GM12878 (cell line): ENCODE results near the gene CHCHD3.

ENCODE experiments used
- ATF7 ChIP-seq: fragments of 450-650 bp; IDR thresholded peaks from 2 replicates; pipeline ENCODE4 v1.6.1; 2016; ENCODE audit warnings: low read depth, mild to moderate bottlenecking
- BHLHE40 ChIP-seq, 2 experiments: fragments of 450-650 bp in 1 of 2; IDR thresholded peaks; 2 replicates each; pipeline ENCODE4 v1.6.1; 2011 to 2017; ENCODE audit warnings: low read depth in 2 of 2, borderline replicate concordance in 1 of 2, improper control_type of control experiment in 1 of 2, low read length in 1 of 2, mild to moderate bottlenecking in 1 of 2
- BRCA1 ChIP-seq: IDR thresholded peaks from 2 replicates; pipeline ENCODE4 v1.6.1; 2011; ENCODE audit warnings: low read depth, low read length, improper control_type of control experiment
- CHD2 ChIP-seq: IDR thresholded peaks from 2 replicates; pipeline ENCODE4 v1.6.1; 2011; ENCODE audit warnings: low read depth, low read length, improper control_type of control experiment, borderline replicate concordance
- CTCF ChIP-seq, 3 experiments: IDR thresholded peaks in 2 of 3; conservative IDR thresholded peaks in 1 of 3; 2 replicates each; pipeline ENCODE4 v1.5.1; 2011; ENCODE audit warnings: low read depth in 3 of 3, low read length in 3 of 3, mild to moderate bottlenecking in 3 of 3, control low read depth in 2 of 3, moderate library complexity in 2 of 3, inconsistent platforms in 1 of 3, mixed read lengths in 1 of 3; ENCODE audit not compliant: control insufficient read depth in 2 of 3, insufficient read depth in 1 of 3; ENCODE audit errors: extremely low read depth in 1 of 3
- EP300 ChIP-seq, 2 experiments: fragments of 150-350 bp in 1 of 2; IDR thresholded peaks; 2 replicates each; pipeline ENCODE4 v1.6.1; 2011 to 2012; ENCODE audit warnings: low read depth in 2 of 2, low read length in 2 of 2, borderline replicate concordance in 1 of 2, improper control_type of control experiment in 1 of 2, inconsistent platforms in 1 of 2; ENCODE audit not compliant: control insufficient read depth in 1 of 2
- HDGF ChIP-seq: fragments of 450-650 bp; IDR thresholded peaks from 2 replicates; pipeline ENCODE4 v1.6.1; 2016; ENCODE audit warnings: antibody characterized with exemption
- POLR2A ChIP-seq: IDR thresholded peaks from 2 replicates; pipeline ENCODE4 v1.6.1; 2011; ENCODE audit warnings: low read depth, mild to moderate bottlenecking, low read length
- ZBTB4 ChIP-seq: fragments of 450-650 bp; formaldehyde crosslinking; IDR thresholded peaks from 2 replicates; pipeline ENCODE4 v1.4.0; 2022; ENCODE audit warnings: mild to moderate bottlenecking, moderate library complexity
- ZZZ3 ChIP-seq: IDR thresholded peaks from 2 replicates; pipeline ENCODE4 v1.6.1; 2011; ENCODE audit warnings: low read depth; ENCODE audit not compliant: control insufficient read depth, insufficient read length

- TF ChIP-seq ATF7 (no peak), CTCF (IDR thresholded peaks at IDR 0.05 in 2 of 3, conservative IDR thresholded peaks at IDR 0.05 in 1 of 3; ENCODE audit: control insufficient read depth in 2 of 3, extremely low read depth in 1 of 3, insufficient read depth in 1 of 3, low read depth in 3 of 3, low read length in 3 of 3) (no peak), CHD2 (no peak), EP300 (IDR thresholded peaks at IDR 0.05; ENCODE audit: borderline replicate concordance in 1 of 2, control insufficient read depth in 1 of 2, low read depth in 2 of 2, low read length in 2 of 2) (no peak), BHLHE40 (IDR thresholded peaks at IDR 0.05; ENCODE audit: borderline replicate concordance in 1 of 2, low read depth in 2 of 2, low read length in 1 of 2) (no peak), ZBTB4 (CRISPR knock-in tag) (no peak), POLR2A (no peak), ZZZ3 (no peak), HDGF (no peak), BRCA1 (no peak)
These were observed 281.4 kb downstream of the CHCHD3 start for GRCh38 chr7:132800522-132800921.
